Panc1 (cell line): ENCODE measurements around the gene SMURF1. TPM values are rescaled to one million over a fixed set of nuclear protein-coding genes. Genes with fewer than 3 reads are reported as not detected.

ENCODE experiments used
- ATAC-seq: fragments of 200-7000 bp; cut with Tn5 transposase; 2 replicates; pipeline ENCODE4 v1.9.1; 2020; ENCODE audit warnings: mild to moderate bottlenecking, moderate library complexity
- BruUV-seq: library from RNA; stranded (reverse); fragments of 400-500 nt; replicated peaks from 2 replicates; lab custom pipeline; 2021; lab: Mats Ljungman, UMichigan
- CTCF ChIA-PET: fragments of 300-600 bp; sonication (Branson Sonifier 250); formaldehyde crosslinking; loops from one replicate; lab custom pipeline; 2022; ENCODE audit warnings: antibody characterized with exemption; lab: Charles Lee
- POLR2A ChIA-PET: fragments of 300-600 bp; sonication (Branson Sonifier 250); formaldehyde crosslinking; loops from one replicate; lab custom pipeline; 2022; ENCODE audit warnings: antibody characterized with exemption; lab: Charles Lee
- DNase-seq: peaks from one replicate; pipeline ENCODE4 v3.0.0-alpha.2; 2010; ENCODE audit warnings: low read depth, low spot score
- H3K27ac ChIP-seq: 2 replicates; pipeline ENCODE4 v1.5.1; 2011; ENCODE audit warnings: mild to moderate bottlenecking, low read length, inconsistent platforms
- H3K27me3 ChIP-seq: fragments of 200-500 bp; sonication (Bioruptor generic); 2 replicates; pipeline ENCODE4 v1.6.0; 2014; ENCODE audit warnings: low read length, inconsistent platforms; ENCODE audit not compliant: control insufficient read depth, insufficient read depth
- H3K36me3 ChIP-seq: fragments of 200-500 bp; sonication (Bioruptor generic); 2 replicates; pipeline ENCODE4 v1.5.1; 2014; ENCODE audit warnings: inconsistent platforms, mild to moderate bottlenecking, low read length, moderate library complexity; ENCODE audit not compliant: control insufficient read depth, insufficient read depth
- H3K4me1 ChIP-seq: 2 replicates; pipeline ENCODE4 v1.5.1; 2011; ENCODE audit warnings: inconsistent platforms, mild to moderate bottlenecking, low read length, moderate library complexity; ENCODE audit not compliant: control insufficient read depth, insufficient read depth
- H3K4me3 ChIP-seq, 2 experiments: 2 replicates each; pipeline ENCODE4 v1.5.1; 2011 to 2012; ENCODE audit warnings: low read depth in 2 of 2, low read length in 2 of 2, mild to moderate bottlenecking in 2 of 2, inconsistent platforms in 1 of 2, moderate library complexity in 1 of 2
- H3K9me3 ChIP-seq: fragments of 200-500 bp; sonication (Bioruptor generic); 2 replicates; pipeline ENCODE4 v1.5.1; 2014; ENCODE audit warnings: low read depth, mild to moderate bottlenecking, inconsistent platforms, low read length, moderate library complexity; ENCODE audit not compliant: control insufficient read depth, insufficient read depth
- CTCF ChIP-seq: fragments of 450-650 bp; IDR thresholded peaks from 2 replicates; pipeline ENCODE4 v1.5.1; 2017; ENCODE audit warnings: mild to moderate bottlenecking
- POLR2AphosphoS5 ChIP-seq: IDR thresholded peaks from 2 replicates; pipeline ENCODE4 v1.6.1; 2012; ENCODE audit warnings: mild to moderate bottlenecking, low read depth, low read length, moderate library complexity
- REST ChIP-seq, 2 experiments: IDR thresholded peaks; 2 replicates each; pipeline ENCODE4 v1.6.1; 2011 to 2012; ENCODE audit warnings: low read depth in 2 of 2, control low read depth in 1 of 2, low read length in 1 of 2, mild to moderate bottlenecking in 1 of 2, moderate library complexity in 1 of 2; ENCODE audit not compliant: insufficient read depth in 1 of 2
- SIN3A ChIP-seq: IDR thresholded peaks from 2 replicates; pipeline ENCODE4 v1.6.1; 2012; ENCODE audit warnings: low read depth, mild to moderate bottlenecking, low read length, moderate library complexity, borderline replicate concordance; ENCODE audit not compliant: insufficient read depth
- TCF7L2 ChIP-seq: IDR thresholded peaks from 2 replicates; pipeline ENCODE4 v1.6.1; 2011; ENCODE audit warnings: mild to moderate bottlenecking, low read depth, low read length, inconsistent platforms
- in situ Hi-C: cut with HindIII; loops from 2 replicates; pipeline ENCODE4 v1.10.0; 2016; ENCODE audit warnings: low sequenced_read_pairs, low pct_unique_long_range_greater_than_20kb
- intact Hi-C: fragments of 100-400 bp; cut with micrococcal nuclease; formaldehyde crosslinking; loops from one replicate; pipeline ENCODE4 v1.10.0; 2022; ENCODE audit not compliant: unreplicated experiment
- total RNA-seq: library from RNA; stranded (reverse); gene quantifications from one replicate; pipeline ENCODE4 v1.2.1, GENCODE V29; 2021; ENCODE audit not compliant: unreplicated experiment

The SMURF1 gene
- total RNA-seq, 1 experiment from 2014 or later: 47.0 TPM

- TF ChIP-seq SIN3A (no peak), REST (IDR thresholded peaks at IDR 0.05; ENCODE audit: insufficient read depth in 1 of 2, low read depth in 2 of 2, low read length in 1 of 2) (no peak), TCF7L2 (no peak), POLR2AphosphoS5 (no peak), CTCF (no peak)
- H3K4me1 ChIP-seq: peaks cover 9% of the 10 kb centered on the region
- no peaks in the 10 kb centered on the region for H3K27me3 ChIP-seq
- no peak overlapping the region for H3K4me3 ChIP-seq
- POLR2A ChIA-PET: no interaction called here
- no peak overlapping the region for H3K27ac ChIP-seq
- no peak for DNase-seq
- H3K9me3 ChIP-seq: no peaks in the 10 kb centered on the region
- in situ Hi-C loops (no loop called here), intact Hi-C loops (no loop called here)
- peak; percentile 59; the same call in 1 of the 2 replicates for ATAC-seq
- BruUV-seq: no TSS peak
- H3K36me3 ChIP-seq: no peaks in the 10 kb centered on the region
- CTCF ChIA-PET: no interaction called here
Observed at GRCh38 chr7:99078416-99078815, 65.5 kb downstream of the SMURF1 start.

- in situ Hi-C loops: no loop called here
- no peak for DNase-seq
- TF ChIP-seq CTCF (no peak), SIN3A (no peak), POLR2AphosphoS5 (no peak)
- POLR2A ChIA-PET: no interaction called here
- Histone ChIP-seq H3K4me3 (no peak overlapping the region), H3K36me3 (no peaks in the 10 kb centered on the region), H3K27ac (no peak overlapping the region), H3K4me1 (peaks cover 9% of the 10 kb centered on the region), H3K27me3 (no peaks in the 10 kb centered on the region), H3K9me3 (no peaks in the 10 kb centered on the region)
- ATAC-seq: no peak
- CTCF ChIA-PET: no interaction called here
- intact Hi-C loops: no loop called here
- TSS peak; percentile 34 for BruUV-seq
Observed at GRCh38 chr7:99076615-99077014, 67.3 kb downstream of the SMURF1 start.
